RWPE1 (cell line): ENCODE results near the gene ATXN1.

Experiments
- CTCF ChIA-PET: fragments of 350-600 bp; sonication (Branson Sonifier 250); formaldehyde crosslinking; extraction: SDS; loops from one replicate; lab custom pipeline; 2021; lab: Yijun Ruan, JAX
- POLR2A ChIA-PET: fragments of 400-600 bp; formaldehyde crosslinking; extraction: SDS; loops from one replicate; lab custom pipeline; 2020; ENCODE audit warnings: antibody characterized with exemption; ENCODE audit not compliant: low non-redundant PET; lab: Yijun Ruan, JAX
- DNase-seq: peaks from one replicate; pipeline ENCODE4 v3.0.0; 2012; ENCODE audit warnings: low spot score
- H3K27ac ChIP-seq: fragments of 450-650 bp; 2 replicates; pipeline ENCODE4 v1.5.1; 2017
- CTCF ChIP-seq: fragments of 450-650 bp; conservative IDR thresholded peaks from 2 replicates; pipeline ENCODE4 v1.5.1; 2017; ENCODE audit warnings: low read depth, mild to moderate bottlenecking

Gene ATXN1

GRCh38 chr6:16433338-16433890 is 327.8 kb downstream of the ATXN1 start:
- no peak for DNase-seq
- POLR2A ChIA-PET, result no interaction called here
- H3K27ac ChIP-seq, result no peak overlapping the region
- TF ChIP-seq CTCF, result no peak
- CTCF ChIA-PET, result interaction anchor here (0.5 kb wide), 1 partner anchor 844 kb away, joined by 4 read pairs; no protein-coding TSS in a partner anchor

- TF ChIP-seq CTCF, result no peak
- ChIA-PET POLR2A (no interaction called here), CTCF (no interaction called here)
- no peak overlapping the region for H3K27ac ChIP-seq
- no peak for DNase-seq
Observed at GRCh38 chr6:16432075-16433032, 328.9 kb downstream of the ATXN1 start.

- no peak overlapping the region for H3K27ac ChIP-seq
- POLR2A ChIA-PET, result no interaction called here
- TF ChIP-seq CTCF, result no peak
- DNase-seq, result no peak
- CTCF ChIA-PET, result no interaction called here
Observed at GRCh38 chr6:16431106-16431505, 330.2 kb downstream of the ATXN1 start.

GRCh38 chr6:16430391-16431089 is 330.7 kb downstream of the ATXN1 start:
- CTCF ChIA-PET, result no interaction called here
- H3K27ac ChIP-seq, result no peak overlapping the region

GRCh38 chr6:16429669-16430068 is 331.6 kb downstream of the ATXN1 start:
- H3K27ac ChIP-seq, result no peak overlapping the region
- no peak for TF ChIP-seq CTCF
- no peak for DNase-seq
- ChIA-PET CTCF (no interaction called here), POLR2A (no interaction called here)

More at GRCh38 chr6:16430391-16431089, 330.7 kb downstream of the ATXN1 start:
- POLR2A ChIA-PET, result no interaction called here
- no peak for TF ChIP-seq CTCF
- no peak for DNase-seq

GRCh38 chr6:16427124-16427523 is 334.1 kb downstream of the ATXN1 start:
- TF ChIP-seq CTCF, result no peak
- POLR2A ChIA-PET, result no interaction called here
- CTCF ChIA-PET, result no interaction called here
- no peak overlapping the region for H3K27ac ChIP-seq
- no peak for DNase-seq
